H1 (cell line): ENCODE results near the gene PDIA6.
"Not testable (repeated sequence)": the region's sequence is repeated elsewhere in the genome, so short reads cannot be mapped to it uniquely, and the experiment has no call there.

Experiments used
- BRCA1 ChIP-seq: IDR thresholded peaks from 2 replicates; pipeline ENCODE4 v1.6.1; 2012; ENCODE audit warnings: low read depth, low read length, improper control_type of control experiment
- CBX5 ChIP-seq: fragments of 300-800, 300-1000 bp; sonication (generic); IDR thresholded peaks from 2 replicates; pipeline ENCODE4 v1.7.1; 2016; ENCODE audit warnings: antibody characterized with exemption, low read length, low read depth
- CEBPB ChIP-seq: IDR thresholded peaks from 2 replicates; pipeline ENCODE4 v1.6.1; 2012; ENCODE audit warnings: low read depth, low read length
- EP300 ChIP-seq, 2 experiments: IDR thresholded peaks; 1 replicate in 1 of 2; 2 replicates in 1 of 2; pipeline ENCODE4 v1.6.1; 2011 to 2012; ENCODE audit warnings: low read depth in 2 of 2, low read length in 2 of 2, mild to moderate bottlenecking in 2 of 2, borderline replicate concordance in 1 of 2, inconsistent platforms in 1 of 2, moderate library complexity in 1 of 2
- EZH2 ChIP-seq: fragments of 200-600 bp; sonication (generic); IDR thresholded peaks from 2 replicates; pipeline ENCODE4 v1.7.1; 2012; ENCODE audit warnings: low read depth, mild to moderate bottlenecking, moderate library complexity, low read length, inconsistent platforms; ENCODE audit not compliant: severe bottlenecking
- NRF1 ChIP-seq: IDR thresholded peaks from 2 replicates; pipeline ENCODE4 v1.6.1; 2011; ENCODE audit warnings: mild to moderate bottlenecking, low read depth, low read length, improper control_type of control experiment
- POLR2A ChIP-seq, 2 experiments: IDR thresholded peaks; 1 replicate in 1 of 2; 2 replicates in 1 of 2; pipeline ENCODE4 v1.6.1; 2011; ENCODE audit warnings: low read depth in 2 of 2, low read length in 2 of 2, mild to moderate bottlenecking in 2 of 2; ENCODE audit errors: control extremely low read depth in 1 of 2
- RAD21 ChIP-seq, 2 experiments: IDR thresholded peaks in 1 of 2; conservative IDR thresholded peaks in 1 of 2; 2 replicates each; pipeline ENCODE4 v1.6.1; 2011; ENCODE audit warnings: low read depth in 2 of 2, low read length in 2 of 2, improper control_type of control experiment in 1 of 2, inconsistent platforms in 1 of 2, mild to moderate bottlenecking in 1 of 2, moderate library complexity in 1 of 2
- ZNF274 ChIP-seq: IDR thresholded peaks from 2 replicates; pipeline ENCODE4 v1.7.0; 2012; ENCODE audit warnings: low read length, borderline replicate concordance; ENCODE audit errors: extremely low read depth
- TF ChIP-seq, protein P1 (sequence below): IDR thresholded peaks from 2 replicates; pipeline ENCODE4 v1.6.1; 2012; ENCODE audit warnings: inconsistent platforms
- TF ChIP-seq, protein P2 (sequence below), 3 experiments: IDR thresholded peaks; 1 replicate in 2 of 3; 2 replicates in 1 of 3; pipeline versions ENCODE4 v1.5.1 to v1.6.1; 2011; ENCODE audit warnings: low read length in 3 of 3, mild to moderate bottlenecking in 3 of 3, inconsistent platforms in 2 of 3, low read depth in 1 of 3, moderate library complexity in 1 of 3; ENCODE audit not compliant: insufficient read depth in 1 of 3; ENCODE audit errors: control extremely low read depth in 1 of 3
- TF ChIP-seq, protein P3 (sequence below): IDR thresholded peaks from 2 replicates; pipeline ENCODE4 v1.6.1; 2012; ENCODE audit warnings: inconsistent platforms
- TF ChIP-seq, protein P4 (sequence below): IDR thresholded peaks from 2 replicates; pipeline ENCODE4 v1.6.1; 2011; ENCODE audit warnings: low read depth, mild to moderate bottlenecking, low read length; ENCODE audit not compliant: insufficient read depth

DNA sequence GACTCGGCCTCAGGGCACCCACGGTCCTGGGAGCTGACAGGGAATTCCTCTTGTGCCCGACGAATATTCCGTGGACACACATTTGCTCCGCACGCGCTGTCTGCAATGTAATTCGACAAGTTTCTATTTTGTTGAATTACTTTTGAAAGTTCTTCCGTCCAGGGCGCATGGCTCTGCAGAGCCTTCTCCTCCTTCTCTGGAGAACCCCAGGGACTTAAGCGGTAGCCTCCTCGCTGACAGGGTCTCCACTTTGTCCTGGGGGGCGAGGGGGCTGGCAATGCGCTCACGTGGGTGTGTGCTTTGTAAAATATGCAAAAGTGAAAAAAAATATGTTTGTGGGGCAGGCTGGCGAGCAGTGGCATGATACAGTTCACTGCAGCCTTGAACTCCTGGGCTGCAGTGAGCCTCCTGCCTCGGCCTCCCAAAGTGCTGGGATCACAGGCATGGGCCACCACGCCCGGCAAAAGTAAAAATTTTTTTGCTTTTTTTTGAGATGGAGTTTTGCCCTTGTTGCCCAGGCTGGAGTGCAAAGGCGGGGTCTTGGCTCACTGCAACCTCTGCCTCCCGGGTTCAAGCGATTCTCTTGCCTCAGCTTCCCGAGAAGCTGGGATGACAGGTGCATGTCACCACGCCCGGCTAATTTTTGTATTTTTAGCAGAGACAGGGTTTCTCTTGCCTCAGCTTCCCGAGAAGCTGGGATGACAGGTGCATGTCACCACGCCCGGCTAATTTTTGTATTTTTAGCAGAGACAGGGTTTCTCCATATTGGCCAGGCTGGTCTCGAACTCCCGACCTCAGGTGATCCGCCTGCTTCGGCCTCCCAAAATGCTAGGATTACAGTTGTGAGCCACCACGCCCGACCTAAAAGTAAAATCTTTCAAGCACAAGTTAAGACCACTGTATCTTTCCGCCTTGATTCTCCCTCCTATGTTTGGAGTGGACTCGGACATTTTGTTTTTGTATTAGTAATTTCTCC lies 866 bp upstream of the PDIA6 start:
- not testable (repeated sequence) for TF ChIP-seq POLR2A (IDR thresholded peaks at IDR 0.05; ENCODE audit: control extremely low read depth in 1 of 2, low read depth in 2 of 2, low read length in 2 of 2); EZH2; BRCA1; ZNF274; CEBPB; EP300 (IDR thresholded peaks at IDR 0.05; ENCODE audit: borderline replicate concordance in 1 of 2, low read depth in 2 of 2, low read length in 2 of 2); RAD21 (IDR thresholded peaks at IDR 0.05 in 1 of 2, conservative IDR thresholded peaks at IDR 0.05 in 1 of 2; ENCODE audit: low read depth in 2 of 2, low read length in 2 of 2); NRF1; CBX5
- TF ChIP-seq, protein P1, sequence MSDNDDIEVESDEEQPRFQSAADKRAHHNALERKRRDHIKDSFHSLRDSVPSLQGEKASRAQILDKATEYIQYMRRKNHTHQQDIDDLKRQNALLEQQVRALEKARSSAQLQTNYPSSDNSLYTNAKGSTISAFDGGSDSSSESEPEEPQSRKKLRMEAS, result not testable (repeated sequence)
- TF ChIP-seq, protein P2, sequence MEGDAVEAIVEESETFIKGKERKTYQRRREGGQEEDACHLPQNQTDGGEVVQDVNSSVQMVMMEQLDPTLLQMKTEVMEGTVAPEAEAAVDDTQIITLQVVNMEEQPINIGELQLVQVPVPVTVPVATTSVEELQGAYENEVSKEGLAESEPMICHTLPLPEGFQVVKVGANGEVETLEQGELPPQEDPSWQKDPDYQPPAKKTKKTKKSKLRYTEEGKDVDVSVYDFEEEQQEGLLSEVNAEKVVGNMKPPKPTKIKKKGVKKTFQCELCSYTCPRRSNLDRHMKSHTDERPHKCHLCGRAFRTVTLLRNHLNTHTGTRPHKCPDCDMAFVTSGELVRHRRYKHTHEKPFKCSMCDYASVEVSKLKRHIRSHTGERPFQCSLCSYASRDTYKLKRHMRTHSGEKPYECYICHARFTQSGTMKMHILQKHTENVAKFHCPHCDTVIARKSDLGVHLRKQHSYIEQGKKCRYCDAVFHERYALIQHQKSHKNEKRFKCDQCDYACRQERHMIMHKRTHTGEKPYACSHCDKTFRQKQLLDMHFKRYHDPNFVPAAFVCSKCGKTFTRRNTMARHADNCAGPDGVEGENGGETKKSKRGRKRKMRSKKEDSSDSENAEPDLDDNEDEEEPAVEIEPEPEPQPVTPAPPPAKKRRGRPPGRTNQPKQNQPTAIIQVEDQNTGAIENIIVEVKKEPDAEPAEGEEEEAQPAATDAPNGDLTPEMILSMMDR (IDR thresholded peaks at IDR 0.05; ENCODE audit: control extremely low read depth in 1 of 3, insufficient read depth in 1 of 3, low read depth in 1 of 3, low read length in 3 of 3), result not testable (repeated sequence)
- TF ChIP-seq, protein P3, sequence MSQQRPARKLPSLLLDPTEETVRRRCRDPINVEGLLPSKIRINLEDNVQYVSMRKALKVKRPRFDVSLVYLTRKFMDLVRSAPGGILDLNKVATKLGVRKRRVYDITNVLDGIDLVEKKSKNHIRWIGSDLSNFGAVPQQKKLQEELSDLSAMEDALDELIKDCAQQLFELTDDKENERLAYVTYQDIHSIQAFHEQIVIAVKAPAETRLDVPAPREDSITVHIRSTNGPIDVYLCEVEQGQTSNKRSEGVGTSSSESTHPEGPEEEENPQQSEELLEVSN, result not testable (repeated sequence)
- TF ChIP-seq, protein P4, sequence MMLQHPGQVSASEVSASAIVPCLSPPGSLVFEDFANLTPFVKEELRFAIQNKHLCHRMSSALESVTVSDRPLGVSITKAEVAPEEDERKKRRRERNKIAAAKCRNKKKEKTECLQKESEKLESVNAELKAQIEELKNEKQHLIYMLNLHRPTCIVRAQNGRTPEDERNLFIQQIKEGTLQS, result not testable (repeated sequence)
